Effector memory CD4-positive, alpha-beta T cell (primary cell): Measurements from ENCODE around the gene DYSF.

Source experiments
- DNase-seq, 3 donors: peaks; one replicate each; pipeline ENCODE4 v3.0.0-alpha.2; 2020
- H3K27ac ChIP-seq: 2 replicates; pipeline ENCODE4 v1.7.0; 2013; ENCODE audit warnings: mild to moderate bottlenecking, low read length, moderate library complexity; ENCODE audit not compliant: insufficient read depth, poor library complexity, severe bottlenecking
- H3K27me3 ChIP-seq: replicated peaks from 2 replicates; pipeline ENCODE4 v1.7.0; 2013; ENCODE audit warnings: mild to moderate bottlenecking, low read length; ENCODE audit not compliant: insufficient read depth, control insufficient read depth, poor library complexity, severe bottlenecking
- H3K36me3 ChIP-seq: 2 replicates; pipeline ENCODE4 v1.7.0; 2013; ENCODE audit warnings: mild to moderate bottlenecking, low read length, moderate library complexity; ENCODE audit not compliant: control insufficient read depth, insufficient read depth
- H3K4me1 ChIP-seq: 2 replicates; pipeline ENCODE4 v1.7.0; 2013; ENCODE audit warnings: low read length, mild to moderate bottlenecking; ENCODE audit not compliant: control insufficient read depth, insufficient read depth, poor library complexity, severe bottlenecking
- H3K4me3 ChIP-seq: 2 replicates; pipeline ENCODE4 v1.7.0; 2013; ENCODE audit warnings: low read length, low read depth, mild to moderate bottlenecking; ENCODE audit not compliant: insufficient read depth, poor library complexity, severe bottlenecking
- H3K9me3 ChIP-seq: 2 replicates; pipeline ENCODE4 v1.7.0; 2013; ENCODE audit warnings: mild to moderate bottlenecking, low read length, moderate library complexity; ENCODE audit not compliant: control insufficient read depth

Gene DYSF

GRCh38 chr2:71462056-71462605, 8.8 kb downstream of the DYSF start:
- H3K27ac ChIP-seq, result no peak overlapping the region
- no peaks in the 10 kb centered on the region for H3K36me3 ChIP-seq
- H3K9me3 ChIP-seq, result no peaks in the 10 kb centered on the region
- DNase-seq, result no peak
- H3K4me1 ChIP-seq, result peaks cover 6% of the 10 kb centered on the region
- peaks cover 15% of the 10 kb centered on the region for H3K27me3 ChIP-seq
- no peak overlapping the region for H3K4me3 ChIP-seq

DNA sequence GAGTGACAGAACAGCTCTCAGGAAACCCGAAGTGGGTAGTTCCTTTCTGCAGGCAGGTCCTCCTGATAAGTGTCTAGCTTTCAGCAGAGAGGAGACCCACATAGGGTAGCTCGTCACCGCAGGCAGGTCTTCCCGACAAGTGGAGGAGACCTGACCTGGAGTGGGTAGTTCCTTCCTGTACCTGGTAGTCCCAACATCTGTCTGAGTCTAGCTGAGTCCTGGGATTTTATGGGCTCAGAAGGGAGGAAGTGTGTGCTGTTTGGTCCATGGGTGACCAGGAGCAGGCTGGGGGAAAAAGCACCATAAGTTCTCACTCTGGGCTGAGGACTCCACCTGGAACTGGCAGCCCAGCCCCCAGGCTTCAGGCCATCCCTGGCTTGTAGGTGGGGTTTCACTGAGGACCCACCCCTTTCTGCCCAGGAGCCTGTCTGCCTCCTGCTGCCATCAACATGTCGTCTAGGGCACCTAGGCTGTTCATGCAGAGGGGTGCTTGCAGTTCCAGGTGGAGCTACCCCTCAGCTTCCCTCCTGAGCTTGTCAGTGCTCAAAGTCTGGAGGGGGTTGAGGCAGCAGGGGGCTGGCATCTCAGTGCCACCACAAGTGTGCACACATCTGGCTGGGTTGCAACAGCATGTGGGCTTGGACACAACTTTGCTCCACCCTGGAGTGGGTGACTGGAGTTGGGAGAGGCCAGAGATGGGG, 9.4 kb downstream of the DYSF start:
- H3K27ac ChIP-seq, result no peak overlapping the region
- no peak overlapping the region for H3K4me3 ChIP-seq
- peaks cover 15% of the 10 kb centered on the region for H3K27me3 ChIP-seq
- no peak for DNase-seq
- peaks cover 8% of the 10 kb centered on the region for H3K4me1 ChIP-seq
- no peaks in the 10 kb centered on the region for H3K9me3 ChIP-seq
- no peaks in the 10 kb centered on the region for H3K36me3 ChIP-seq

DNA sequence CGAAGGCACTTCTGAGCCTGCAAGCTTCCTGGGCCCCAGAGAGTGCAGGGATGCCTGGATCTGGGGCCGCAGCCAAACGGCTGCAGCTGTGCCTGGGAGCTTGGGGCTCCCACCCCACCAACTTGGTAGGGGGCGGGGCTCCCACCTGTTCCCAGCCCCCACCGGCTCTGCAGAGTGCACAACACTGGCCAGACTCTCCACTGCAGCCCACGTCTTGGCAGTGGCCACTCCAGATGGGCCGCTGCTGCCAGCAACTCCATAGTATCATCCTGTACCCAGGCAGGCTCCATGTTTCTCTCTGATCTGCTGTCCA, 9.9 kb downstream of the DYSF start:
- peaks cover 8% of the 10 kb centered on the region for H3K4me1 ChIP-seq
- H3K27ac ChIP-seq, result no peak overlapping the region
- no peaks in the 10 kb centered on the region for H3K9me3 ChIP-seq
- DNase-seq, result no peak
- no peaks in the 10 kb centered on the region for H3K36me3 ChIP-seq
- peaks cover 15% of the 10 kb centered on the region for H3K27me3 ChIP-seq
- no peak overlapping the region for H3K4me3 ChIP-seq

GRCh38 chr2:71464389-71464788, 11.0 kb downstream of the DYSF start:
- peaks cover 22% of the 10 kb centered on the region for H3K27me3 ChIP-seq
- no peak overlapping the region for H3K27ac ChIP-seq
- no peaks in the 10 kb centered on the region for H3K36me3 ChIP-seq
- no peak overlapping the region for H3K4me3 ChIP-seq
- peaks cover 8% of the 10 kb centered on the region for H3K4me1 ChIP-seq
- H3K9me3 ChIP-seq, result no peaks in the 10 kb centered on the region
- no peak for DNase-seq

DNA sequence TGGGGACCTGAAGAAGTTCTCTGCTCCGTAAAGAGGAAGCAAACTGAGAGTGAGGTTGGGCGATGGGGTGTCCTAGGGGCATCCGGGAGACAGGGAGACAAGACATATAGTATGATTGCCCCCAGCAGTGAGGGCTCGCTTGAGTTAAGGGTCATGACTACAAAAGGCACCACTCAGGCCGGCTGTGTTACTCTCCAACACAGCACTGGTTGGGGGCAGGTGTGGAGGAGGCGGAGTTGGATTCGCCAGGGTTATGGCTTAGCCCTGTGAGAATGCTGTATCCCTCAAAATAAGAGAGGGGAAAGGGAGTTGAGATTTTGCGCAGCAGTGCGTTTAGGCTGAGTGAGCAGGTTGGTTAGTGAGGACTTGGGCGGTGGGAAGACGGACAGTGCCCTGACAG, 12.0 kb downstream of the DYSF start:
- Histone ChIP-seq H3K27ac (no peak overlapping the region), H3K36me3 (no peaks in the 10 kb centered on the region), H3K4me1 (peaks cover 8% of the 10 kb centered on the region), H3K9me3 (no peaks in the 10 kb centered on the region), H3K27me3 (peaks cover 22% of the 10 kb centered on the region), H3K4me3 (no peak overlapping the region)
- no peak for DNase-seq

GRCh38 chr2:71465961-71466300, 12.6 kb downstream of the DYSF start:
- H3K4me1 ChIP-seq, result peaks cover 8% of the 10 kb centered on the region
- peak overlapping the region; percentile 65 for H3K4me3 ChIP-seq
- H3K27ac ChIP-seq, result no peak overlapping the region
- no peaks in the 10 kb centered on the region for H3K36me3 ChIP-seq
- no peak for DNase-seq
- H3K9me3 ChIP-seq, result no peaks in the 10 kb centered on the region
- H3K27me3 ChIP-seq, result peaks cover 22% of the 10 kb centered on the region

- peaks cover 22% of the 10 kb centered on the region for H3K27me3 ChIP-seq
- DNase-seq, result no peak
- H3K36me3 ChIP-seq, result no peaks in the 10 kb centered on the region
- H3K27ac ChIP-seq, result no peak overlapping the region
- H3K4me1 ChIP-seq, result peaks cover 8% of the 10 kb centered on the region
- peak overlapping the region; percentile 65 for H3K4me3 ChIP-seq
- no peaks in the 10 kb centered on the region for H3K9me3 ChIP-seq
These were observed 13.2 kb downstream of the DYSF start for GRCh38 chr2:71466301-71467179.

DNA sequence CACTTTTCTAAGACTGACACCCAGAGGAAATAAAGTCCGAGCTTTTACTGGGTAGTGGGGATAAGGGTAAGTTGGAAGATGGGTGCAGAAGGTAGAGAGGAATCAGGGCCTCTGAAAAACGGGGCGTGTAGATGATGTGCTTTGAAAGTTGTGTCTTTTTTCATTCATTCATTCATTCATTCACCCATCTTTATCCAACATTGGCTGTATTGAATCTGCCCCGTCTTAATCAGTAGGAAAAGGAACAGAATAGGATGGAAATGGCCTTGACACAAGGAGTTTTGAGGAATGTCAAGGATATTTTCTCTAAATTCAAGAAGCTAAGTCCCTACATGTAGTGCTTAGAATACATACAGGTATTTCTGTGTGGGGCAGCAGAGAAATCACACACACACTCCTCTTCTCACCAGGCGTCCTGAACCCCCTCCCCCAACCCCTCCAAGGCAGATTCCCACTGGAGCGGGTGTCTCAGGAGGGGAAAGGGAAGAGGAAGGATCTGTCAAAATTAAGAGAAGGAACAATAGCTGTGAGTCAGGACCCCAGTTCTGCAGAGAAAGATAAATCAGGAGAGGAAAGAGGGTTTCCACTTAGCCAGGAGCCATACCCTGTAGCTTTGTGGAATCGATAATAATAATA, 13.9 kb downstream of the DYSF start:
- Histone ChIP-seq H3K27ac (no peak overlapping the region), H3K4me1 (peaks cover 8% of the 10 kb centered on the region), H3K4me3 (peak overlapping the region; percentile 65), H3K36me3 (no peaks in the 10 kb centered on the region), H3K27me3 (peaks cover 22% of the 10 kb centered on the region), H3K9me3 (no peaks in the 10 kb centered on the region)
- DNase-seq, result no peak

GRCh38 chr2:71468279-71469015, 15.1 kb downstream of the DYSF start:
- no peak overlapping the region for H3K4me3 ChIP-seq
- H3K4me1 ChIP-seq, result peaks cover 8% of the 10 kb centered on the region
- no peak overlapping the region for H3K27ac ChIP-seq
- no peaks in the 10 kb centered on the region for H3K36me3 ChIP-seq
- DNase-seq, result no peak
- H3K27me3 ChIP-seq, result peaks cover 22% of the 10 kb centered on the region
- H3K9me3 ChIP-seq, result no peaks in the 10 kb centered on the region
